ENCODE results near the gene GABRG3. TPM values are rescaled to one million over a fixed set of nuclear protein-coding genes. Genes with fewer than 3 reads are reported as not detected.

Gene GABRG3
- total RNA-seq, 2 donors from 2014 or later, result not detected

GRCh38 chr15:27479296-27480140 lies 508.5 kb downstream of the GABRG3 start:
- no peak for ATAC-seq (replicated peaks in 1 of 2)

GRCh38 chr15:27480141-27480530 lies 509.2 kb downstream of the GABRG3 start:
- Mint-ChIP-seq H3K4me1 (ENCODE audit: low read depth) (no peaks in the 10 kb centered on the region), H3K36me3 (ENCODE audit: insufficient read depth in 2 of 2) (no peaks in the 10 kb centered on the region), H3K4me3 (no peak overlapping the region), H3K27me3 (ENCODE audit: low read depth) (no peaks in the 10 kb centered on the region), H3K9me3 (peaks cover 5 to 6% of the 10 kb centered on the region in 2 donors), H3K27ac (no peak overlapping the region)
- ATAC-seq (replicated peaks in 1 of 2) (no peak), DNase-seq (no peak)

More at GRCh38 chr15:27479296-27480140, 508.5 kb downstream of the GABRG3 start:
- Mint-ChIP-seq H3K27ac (no peak overlapping the region), H3K4me1 (ENCODE audit: low read depth) (no peaks in the 10 kb centered on the region), H3K9me3 (peaks cover 5 to 6% of the 10 kb centered on the region in 2 donors), H3K27me3 (ENCODE audit: low read depth) (no peaks in the 10 kb centered on the region), H3K36me3 (ENCODE audit: insufficient read depth in 2 of 2) (no peaks in the 10 kb centered on the region), H3K4me3 (no peak overlapping the region)
- no peak for DNase-seq

GRCh38 chr15:27480642-27481041 lies 509.7 kb downstream of the GABRG3 start:
- Mint-ChIP-seq H3K9me3 (peaks cover 5 to 6% of the 10 kb centered on the region in 2 donors), H3K27ac (no peak overlapping the region), H3K27me3 (ENCODE audit: low read depth) (no peaks in the 10 kb centered on the region), H3K4me3 (no peak overlapping the region), H3K36me3 (ENCODE audit: insufficient read depth in 2 of 2) (no peaks in the 10 kb centered on the region), H3K4me1 (ENCODE audit: low read depth) (no peaks in the 10 kb centered on the region)
- no peak for ATAC-seq (replicated peaks in 1 of 2)
- no peak for DNase-seq

GRCh38 chr15:27481768-27482167 lies 510.8 kb downstream of the GABRG3 start:
- Mint-ChIP-seq H3K27ac (no peak overlapping the region), H3K27me3 (ENCODE audit: low read depth) (no peaks in the 10 kb centered on the region), H3K4me3 (no peak overlapping the region)

GRCh38 chr15:27482287-27482686 lies 511.3 kb downstream of the GABRG3 start:
- no peak for DNase-seq
- Mint-ChIP-seq H3K4me1 (ENCODE audit: low read depth) (no peaks in the 10 kb centered on the region), H3K9me3 (peaks cover 4 to 5% of the 10 kb centered on the region in 2 donors), H3K4me3 (no peak overlapping the region), H3K27ac (no peak overlapping the region), H3K36me3 (ENCODE audit: insufficient read depth in 2 of 2) (no peaks in the 10 kb centered on the region), H3K27me3 (ENCODE audit: low read depth) (no peaks in the 10 kb centered on the region)
- no peak for ATAC-seq (replicated peaks in 1 of 2)

More at GRCh38 chr15:27481768-27482167, 510.8 kb downstream of the GABRG3 start:
- no peak for DNase-seq
- no peak for ATAC-seq (replicated peaks in 1 of 2)
- no peaks in the 10 kb centered on the region for H3K36me3 Mint-ChIP-seq (ENCODE audit: insufficient read depth in 2 of 2)
- peaks cover 5 to 6% of the 10 kb centered on the region in 2 donors for H3K9me3 Mint-ChIP-seq
- H3K4me1 Mint-ChIP-seq (ENCODE audit: low read depth), result no peaks in the 10 kb centered on the region

- H3K9me3 Mint-ChIP-seq, result peaks cover 3 to 5% of the 10 kb centered on the region in 2 donors
- no peak for DNase-seq
- H3K27ac Mint-ChIP-seq, result no peak overlapping the region
- H3K36me3 Mint-ChIP-seq (ENCODE audit: insufficient read depth in 2 of 2), result no peaks in the 10 kb centered on the region
- H3K27me3 Mint-ChIP-seq (ENCODE audit: low read depth), result no peaks in the 10 kb centered on the region
- no peak for ATAC-seq (replicated peaks in 1 of 2)
- H3K4me3 Mint-ChIP-seq, result no peak overlapping the region
- no peaks in the 10 kb centered on the region for H3K4me1 Mint-ChIP-seq (ENCODE audit: low read depth)
Measured at GRCh38 chr15:27483124-27483523, 512.1 kb downstream of the GABRG3 start.

GRCh38 chr15:27485265-27485664 lies 514.3 kb downstream of the GABRG3 start:
- Mint-ChIP-seq H3K36me3 (ENCODE audit: insufficient read depth in 2 of 2) (no peaks in the 10 kb centered on the region), H3K9me3 (peaks cover 0 to 5% of the 10 kb centered on the region in 2 donors), H3K27ac (no peak overlapping the region), H3K27me3 (ENCODE audit: low read depth) (no peaks in the 10 kb centered on the region), H3K4me3 (no peak overlapping the region), H3K4me1 (ENCODE audit: low read depth) (no peaks in the 10 kb centered on the region)
- no peak for DNase-seq
- no peak for ATAC-seq (replicated peaks in 1 of 2)

GRCh38 chr15:27486051-27486450 lies 515.1 kb downstream of the GABRG3 start:
- Mint-ChIP-seq H3K27ac (no peak overlapping the region), H3K36me3 (ENCODE audit: insufficient read depth in 2 of 2) (no peaks in the 10 kb centered on the region), H3K9me3 (peaks cover 0 to 5% of the 10 kb centered on the region in 2 donors), H3K27me3 (ENCODE audit: low read depth) (no peaks in the 10 kb centered on the region), H3K4me3 (no peak overlapping the region), H3K4me1 (ENCODE audit: low read depth) (no peaks in the 10 kb centered on the region)
- ATAC-seq (replicated peaks in 1 of 2) (no peak), DNase-seq (no peak)

- DNase-seq, result no peak
- Mint-ChIP-seq H3K9me3 (peaks cover 0 to 3% of the 10 kb centered on the region in 2 donors), H3K27me3 (ENCODE audit: low read depth) (no peaks in the 10 kb centered on the region), H3K4me3 (no peak overlapping the region), H3K4me1 (ENCODE audit: low read depth) (no peaks in the 10 kb centered on the region), H3K27ac (no peak overlapping the region), H3K36me3 (ENCODE audit: insufficient read depth in 2 of 2) (no peaks in the 10 kb centered on the region)
- ATAC-seq (replicated peaks in 1 of 2), result no peak
Measured at GRCh38 chr15:27486683-27487647, 516.0 kb downstream of the GABRG3 start.

- H3K4me3 Mint-ChIP-seq, result no peak overlapping the region
- no peaks in the 10 kb centered on the region for H3K4me1 Mint-ChIP-seq (ENCODE audit: low read depth)
- no peak for DNase-seq
- ATAC-seq (replicated peaks in 1 of 2), result no peak
- no peaks in the 10 kb centered on the region for H3K36me3 Mint-ChIP-seq (ENCODE audit: insufficient read depth in 2 of 2)
- H3K27me3 Mint-ChIP-seq (ENCODE audit: low read depth), result no peaks in the 10 kb centered on the region
- no peak overlapping the region for H3K27ac Mint-ChIP-seq
- H3K9me3 Mint-ChIP-seq, result peaks cover 0 to 3% of the 10 kb centered on the region in 2 donors
Measured at GRCh38 chr15:27487846-27488245, 516.9 kb downstream of the GABRG3 start.

- Mint-ChIP-seq H3K27me3 (ENCODE audit: low read depth) (no peaks in the 10 kb centered on the region), H3K36me3 (ENCODE audit: insufficient read depth in 2 of 2) (no peaks in the 10 kb centered on the region), H3K9me3 (peaks cover 4 to 5% of the 10 kb centered on the region in 2 donors), H3K4me3 (no peak overlapping the region), H3K4me1 (ENCODE audit: low read depth) (no peaks in the 10 kb centered on the region), H3K27ac (no peak overlapping the region)
- DNase-seq (no peak), ATAC-seq (replicated peaks in 1 of 2) (no peak)
Measured at GRCh38 chr15:27490867-27491595, 520.0 kb downstream of the GABRG3 start.

GRCh38 chr15:27491666-27492621 lies 521.0 kb downstream of the GABRG3 start:
- Mint-ChIP-seq H3K36me3 (ENCODE audit: insufficient read depth in 2 of 2) (no peaks in the 10 kb centered on the region), H3K27me3 (ENCODE audit: low read depth) (no peaks in the 10 kb centered on the region), H3K9me3 (peaks cover 4 to 5% of the 10 kb centered on the region in 2 donors), H3K4me1 (ENCODE audit: low read depth) (no peaks in the 10 kb centered on the region), H3K27ac (no peak overlapping the region), H3K4me3 (no peak overlapping the region)
- no peak for ATAC-seq (replicated peaks in 1 of 2)
- no peak for DNase-seq
